A549 (cell line): ENCODE data around the gene EIF1B.

Source experiments
- CEBPB ChIP-seq, 2 experiments: fragments of >200 bp in 1 of 2; sonication (Bioruptor Twin) in 1 of 2; formaldehyde crosslinking in 1 of 2; IDR thresholded peaks; 2 replicates each; pipeline ENCODE4 v1.6.1; 2012 to 2016
- EP300 ChIP-seq, 2 experiments: fragments of >200 bp; sonication (Bioruptor Twin); formaldehyde crosslinking; IDR thresholded peaks; 2 replicates in 1 of 2; 3 replicates in 1 of 2; pipeline ENCODE4 v1.6.1; 2016 to 2017
- KDM1A ChIP-seq: fragments of 200-600 bp; sonication (generic); IDR thresholded peaks from 2 replicates; pipeline ENCODE4 v1.6.1; 2016; ENCODE audit warnings: low read depth, mild to moderate bottlenecking
- KDM5A ChIP-seq: fragments of 200-600 bp; sonication (generic); IDR thresholded peaks from 2 replicates; pipeline ENCODE4 v1.6.1; 2016; ENCODE audit warnings: antibody characterized with exemption, mild to moderate bottlenecking
- MYC ChIP-seq: IDR thresholded peaks from 2 replicates; pipeline ENCODE4 v1.6.1; 2012; ENCODE audit warnings: mild to moderate bottlenecking, inconsistent platforms, low read length, improper control_type of control experiment, borderline replicate concordance
- POLR2A ChIP-seq: IDR thresholded peaks from 2 replicates; pipeline ENCODE4 v1.6.1; 2012; ENCODE audit warnings: mild to moderate bottlenecking, low read length
- RAD21 ChIP-seq, 2 experiments: fragments of >200 bp in 1 of 2; sonication (Bioruptor Twin) in 1 of 2; formaldehyde crosslinking in 1 of 2; IDR thresholded peaks in 1 of 2; conservative IDR thresholded peaks in 1 of 2; 2 replicates in 1 of 2; 3 replicates in 1 of 2; pipeline ENCODE4 v1.6.1; 2012 to 2018; ENCODE audit warnings: inconsistent platforms in 1 of 2
- RCOR1 ChIP-seq: fragments of 150-350 bp; IDR thresholded peaks from 2 replicates; pipeline ENCODE4 v1.6.1; 2014; ENCODE audit warnings: antibody characterized with exemption, low read length, low read depth
- SREBF2 ChIP-seq: fragments of 450-650 bp; IDR thresholded peaks from 2 replicates; pipeline ENCODE4 v1.6.1; 2014; ENCODE audit warnings: mild to moderate bottlenecking, moderate library complexity
- TF ChIP-seq, protein P1 (sequence below): fragments of >200 bp; sonication (Bioruptor Twin); formaldehyde crosslinking; IDR thresholded peaks from 3 replicates; pipeline ENCODE4 v1.5.1; 2016

DNA sequence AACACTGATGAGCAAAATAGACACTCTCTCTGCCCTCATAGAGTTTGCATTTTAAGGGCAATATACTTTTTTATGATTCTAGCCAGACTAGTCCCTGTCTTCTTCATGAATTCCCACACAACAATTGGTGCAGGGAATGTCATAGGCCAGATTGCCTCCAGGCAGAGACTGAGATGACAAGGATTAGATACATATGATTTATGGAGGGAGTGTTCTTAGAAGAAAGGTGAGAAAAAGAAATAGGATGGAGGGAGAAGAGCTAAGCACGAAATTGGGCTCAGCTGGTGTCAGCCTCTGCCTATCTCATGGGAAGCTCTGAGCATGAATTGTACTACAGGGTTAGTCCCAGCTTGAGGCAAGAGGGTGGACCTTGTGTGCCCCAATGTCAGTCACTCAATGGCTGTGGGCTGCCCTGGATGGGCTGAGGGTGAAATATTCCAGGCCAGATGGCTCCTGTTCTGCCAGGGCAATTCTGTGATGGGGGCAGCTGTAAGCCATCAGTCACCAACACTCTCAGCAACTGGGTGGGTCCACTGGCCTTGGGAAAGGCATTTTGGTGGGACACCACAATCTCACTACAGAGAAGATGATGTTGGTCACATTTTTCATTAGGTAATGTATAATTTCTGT lies 31.1 kb downstream of the EIF1B start:
- TF ChIP-seq, protein P1, sequence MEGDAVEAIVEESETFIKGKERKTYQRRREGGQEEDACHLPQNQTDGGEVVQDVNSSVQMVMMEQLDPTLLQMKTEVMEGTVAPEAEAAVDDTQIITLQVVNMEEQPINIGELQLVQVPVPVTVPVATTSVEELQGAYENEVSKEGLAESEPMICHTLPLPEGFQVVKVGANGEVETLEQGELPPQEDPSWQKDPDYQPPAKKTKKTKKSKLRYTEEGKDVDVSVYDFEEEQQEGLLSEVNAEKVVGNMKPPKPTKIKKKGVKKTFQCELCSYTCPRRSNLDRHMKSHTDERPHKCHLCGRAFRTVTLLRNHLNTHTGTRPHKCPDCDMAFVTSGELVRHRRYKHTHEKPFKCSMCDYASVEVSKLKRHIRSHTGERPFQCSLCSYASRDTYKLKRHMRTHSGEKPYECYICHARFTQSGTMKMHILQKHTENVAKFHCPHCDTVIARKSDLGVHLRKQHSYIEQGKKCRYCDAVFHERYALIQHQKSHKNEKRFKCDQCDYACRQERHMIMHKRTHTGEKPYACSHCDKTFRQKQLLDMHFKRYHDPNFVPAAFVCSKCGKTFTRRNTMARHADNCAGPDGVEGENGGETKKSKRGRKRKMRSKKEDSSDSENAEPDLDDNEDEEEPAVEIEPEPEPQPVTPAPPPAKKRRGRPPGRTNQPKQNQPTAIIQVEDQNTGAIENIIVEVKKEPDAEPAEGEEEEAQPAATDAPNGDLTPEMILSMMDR: no peak
- TF ChIP-seq KDM5A: no peak
- no peak for TF ChIP-seq POLR2A
- no peak for TF ChIP-seq MYC
- no peak for TF ChIP-seq SREBF2
- TF ChIP-seq EP300 (IDR thresholded peaks at IDR 0.05): no peak
- TF ChIP-seq RAD21 (conservative IDR thresholded peaks at IDR 0.05 in 1 of 2, IDR thresholded peaks at IDR 0.05 in 1 of 2): no peak
- TF ChIP-seq RCOR1: no peak
- no peak for TF ChIP-seq CEBPB (IDR thresholded peaks at IDR 0.05)
- no peak for TF ChIP-seq KDM1A
